Activated T-cell treated with anti-CD3 and anti-CD28 coated beads for 48 hours (primary cell): ENCODE data around the gene LOXHD1.

ENCODE experiments used
- DNase-seq: peaks from one replicate; pipeline ENCODE4 v3.0.0-alpha.2; 2020; ENCODE audit warnings: low read depth

Gene LOXHD1

GRCh38 chr18:46448347-46448746, 208.7 kb downstream of the LOXHD1 start:
- DNase-seq = no peak

- DNase-seq = no peak
Observed at GRCh38 chr18:46447792-46448191, 209.2 kb downstream of the LOXHD1 start.

- DNase-seq = no peak
Observed at GRCh38 chr18:46447323-46447722, 209.7 kb downstream of the LOXHD1 start.

- DNase-seq = no peak
Observed at GRCh38 chr18:46445522-46446313, 211.3 kb downstream of the LOXHD1 start.

- no peak for DNase-seq
Observed at GRCh38 chr18:46439037-46439436, 218.0 kb downstream of the LOXHD1 start.

GRCh38 chr18:46437061-46437460, 220.0 kb downstream of the LOXHD1 start:
- DNase-seq = no peak

GRCh38 chr18:46436621-46437020, 220.4 kb downstream of the LOXHD1 start:
- DNase-seq = no peak

GRCh38 chr18:46435031-46435430, 222.0 kb downstream of the LOXHD1 start:
- no peak for DNase-seq

- DNase-seq = no peak
Observed at GRCh38 chr18:46434629-46435028, 222.4 kb downstream of the LOXHD1 start.

- DNase-seq = no peak
Observed at GRCh38 chr18:46433121-46433826, 223.7 kb downstream of the LOXHD1 start.

- DNase-seq = no peak
Observed at GRCh38 chr18:46431522-46432171, 225.4 kb downstream of the LOXHD1 start.

- no peak for DNase-seq
Observed at GRCh38 chr18:46429649-46430224, 227.3 kb downstream of the LOXHD1 start.

- DNase-seq = no peak
Observed at GRCh38 chr18:46429130-46429529, 227.9 kb downstream of the LOXHD1 start.

GRCh38 chr18:46428368-46428767, 228.7 kb downstream of the LOXHD1 start:
- no peak for DNase-seq

- no peak for DNase-seq
Observed at GRCh38 chr18:46427216-46427995, 229.6 kb downstream of the LOXHD1 start.
